Measurements from ENCODE around the gene SLC12A3.
"Not testable (repeated sequence)": the region's sequence is repeated elsewhere in the genome, so short reads cannot be mapped to it uniquely, and the experiment has no call there.

Gene SLC12A3

DNA sequence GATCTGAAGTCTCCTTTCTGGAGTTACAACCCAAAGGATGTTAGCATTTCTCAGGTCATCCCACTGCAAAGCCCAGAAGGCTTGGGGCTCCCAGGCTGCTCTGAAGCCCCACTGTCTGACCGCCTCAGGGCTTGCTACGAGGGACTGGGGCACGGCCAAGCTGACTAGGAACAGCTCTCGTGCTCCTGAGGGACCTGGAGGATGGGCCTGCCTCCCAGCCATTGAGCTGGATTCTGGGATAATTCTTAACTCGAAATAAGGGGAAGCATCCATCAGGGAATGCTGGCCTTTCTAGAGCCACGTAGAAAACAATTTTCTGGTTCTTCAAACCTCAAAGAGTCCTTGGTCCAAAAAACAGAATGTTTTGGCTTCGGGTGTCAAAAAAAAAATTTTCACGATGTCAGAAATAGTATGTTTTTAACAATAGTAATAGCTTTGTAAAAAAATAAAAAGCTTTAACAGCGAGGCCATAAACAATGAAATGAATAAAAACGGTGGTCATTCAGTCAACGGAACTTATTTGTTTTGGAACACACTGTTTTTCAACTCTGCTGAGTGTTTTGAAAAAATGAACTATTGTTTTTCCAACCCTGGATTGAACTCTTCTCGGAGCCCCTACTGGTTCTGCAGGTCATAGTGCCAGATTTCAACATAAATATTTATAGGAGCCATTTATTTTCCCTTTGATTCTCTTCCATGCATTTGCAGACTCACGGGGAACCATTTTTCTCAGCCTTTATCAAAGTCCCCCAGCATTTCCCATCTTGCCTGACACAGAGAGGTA, 50.5 kb downstream of the SLC12A3 start:
- no peak for DNase-seq (ENCODE audit: low read depth in 2 of 2, low spot score in 1 of 2)

DNA sequence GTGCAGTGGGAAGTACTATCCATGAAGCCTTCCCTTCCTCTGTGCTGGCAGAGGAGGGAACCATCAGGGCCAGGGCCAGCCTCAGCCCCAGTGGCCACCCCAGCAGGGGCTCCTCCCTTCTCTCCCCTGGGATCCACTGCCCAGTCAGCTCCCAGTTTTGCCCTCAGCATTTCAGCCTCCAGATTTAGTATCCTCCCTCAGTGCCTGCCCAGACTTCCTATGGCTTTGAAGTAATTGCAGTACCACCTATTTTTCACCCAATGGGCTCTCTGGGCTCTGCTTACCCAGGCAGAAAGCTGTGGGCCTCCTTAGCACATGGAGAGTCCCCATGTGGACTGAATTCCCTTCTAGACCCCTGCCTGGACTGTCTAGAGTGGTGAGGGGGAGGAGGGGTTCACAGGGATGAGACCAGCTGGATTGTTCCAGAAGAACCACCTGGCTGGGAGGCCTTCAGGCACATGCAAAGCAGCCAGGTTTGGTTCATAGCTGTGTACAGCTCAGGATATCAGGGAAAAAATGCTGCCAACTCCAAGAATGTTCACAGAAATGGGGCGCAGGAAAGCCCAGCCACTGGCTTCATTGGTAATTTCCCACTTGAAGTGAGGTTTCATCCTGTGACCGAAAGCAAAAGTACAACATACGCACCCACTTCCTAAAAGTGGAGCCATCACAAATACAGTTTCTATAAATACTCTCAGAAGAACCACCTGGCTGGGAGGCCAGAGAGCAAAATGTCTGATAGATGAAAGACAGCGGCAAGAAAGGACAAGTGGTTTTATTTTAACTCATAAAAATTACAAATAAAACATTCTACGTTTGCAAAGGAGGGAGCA, 51.8 kb downstream of the SLC12A3 start:
- no peak for DNase-seq (ENCODE audit: low read depth in 2 of 2, low spot score in 1 of 2)

DNA sequence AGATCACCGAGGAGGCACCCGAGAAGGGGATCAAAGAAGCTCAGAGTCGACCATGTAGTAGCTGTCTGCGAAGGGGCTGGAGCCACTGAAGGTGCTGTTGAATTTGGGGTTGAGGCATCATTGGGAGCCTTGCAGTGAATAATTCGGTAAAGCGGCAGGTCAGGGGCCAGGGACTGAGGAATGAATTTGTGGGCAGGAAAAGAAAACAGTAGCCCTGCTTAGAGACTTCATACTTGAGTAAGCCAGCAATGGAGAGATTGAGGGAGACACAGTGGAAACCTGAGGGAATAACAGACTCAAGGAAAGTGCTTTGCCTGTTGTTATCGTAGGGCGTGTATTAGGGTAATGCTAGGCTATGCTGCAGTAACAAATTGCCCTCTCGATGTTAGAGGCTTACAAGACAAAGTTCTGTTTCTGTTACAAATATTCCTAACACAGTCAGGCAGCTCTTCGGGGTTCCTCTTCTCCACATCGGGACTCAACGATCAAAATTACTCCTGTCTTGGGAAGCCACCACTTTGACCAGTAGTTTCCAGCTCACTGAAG, 53.5 kb downstream of the SLC12A3 start:
- DNase-seq (ENCODE audit: low read depth in 2 of 2, low spot score in 1 of 2): no peak

DNA sequence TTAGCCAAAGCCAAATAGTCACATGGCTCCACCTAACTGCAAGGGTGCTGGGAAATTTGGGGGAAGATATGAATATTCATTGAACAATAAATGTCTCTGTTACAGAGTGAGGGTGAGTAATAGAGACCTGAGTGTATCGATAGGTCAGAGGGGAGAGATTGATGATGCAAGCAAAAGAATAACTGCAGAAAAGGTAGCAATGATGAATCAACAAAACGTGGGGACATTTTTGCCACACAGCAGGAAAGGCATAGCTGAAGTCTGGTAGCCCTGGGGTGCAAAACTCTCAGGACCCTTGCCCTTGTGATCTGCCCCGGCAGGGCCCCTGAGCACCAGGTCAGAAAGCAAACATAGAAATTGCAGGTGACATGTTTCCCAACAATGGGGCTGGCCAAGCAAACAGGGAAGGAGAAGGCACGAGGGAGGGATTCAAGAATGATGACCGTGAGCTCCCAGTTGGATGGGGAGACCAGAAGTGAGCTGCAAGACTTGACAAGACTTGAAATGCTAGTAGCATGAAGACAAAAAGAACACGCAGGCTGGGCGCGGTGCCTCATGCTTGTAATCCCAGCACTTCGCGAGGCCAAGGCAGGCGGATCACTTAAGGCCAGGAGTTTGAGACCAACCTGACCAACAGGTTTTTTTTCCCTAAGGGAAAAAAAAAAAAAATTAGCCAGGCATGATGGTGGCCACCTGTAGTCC, 54.2 kb downstream of the SLC12A3 start:
- no peak for DNase-seq (ENCODE audit: low read depth in 2 of 2, low spot score in 1 of 2)

DNA sequence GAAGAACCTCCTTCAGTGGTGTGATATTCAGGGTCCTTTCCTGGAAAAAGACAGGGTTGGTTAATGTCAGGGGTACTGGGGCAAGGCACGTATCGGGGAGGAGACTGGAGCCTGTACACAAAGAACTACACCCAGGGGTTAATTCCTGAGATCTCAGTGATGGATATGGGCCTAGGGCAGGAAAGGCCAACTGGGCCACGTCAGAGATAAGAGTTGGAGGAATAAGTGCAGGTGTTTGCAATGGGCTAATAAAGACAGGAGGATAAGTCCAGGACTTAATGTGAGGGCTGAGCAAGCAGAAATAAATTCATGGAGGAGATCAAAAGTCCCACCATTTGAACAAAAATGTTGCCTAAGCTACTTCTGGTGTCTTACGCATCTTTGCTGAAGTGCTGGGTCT, 56.6 kb downstream of the SLC12A3 start:
- DNase-seq (ENCODE audit: low read depth in 2 of 2, low spot score in 1 of 2): no peak

DNA sequence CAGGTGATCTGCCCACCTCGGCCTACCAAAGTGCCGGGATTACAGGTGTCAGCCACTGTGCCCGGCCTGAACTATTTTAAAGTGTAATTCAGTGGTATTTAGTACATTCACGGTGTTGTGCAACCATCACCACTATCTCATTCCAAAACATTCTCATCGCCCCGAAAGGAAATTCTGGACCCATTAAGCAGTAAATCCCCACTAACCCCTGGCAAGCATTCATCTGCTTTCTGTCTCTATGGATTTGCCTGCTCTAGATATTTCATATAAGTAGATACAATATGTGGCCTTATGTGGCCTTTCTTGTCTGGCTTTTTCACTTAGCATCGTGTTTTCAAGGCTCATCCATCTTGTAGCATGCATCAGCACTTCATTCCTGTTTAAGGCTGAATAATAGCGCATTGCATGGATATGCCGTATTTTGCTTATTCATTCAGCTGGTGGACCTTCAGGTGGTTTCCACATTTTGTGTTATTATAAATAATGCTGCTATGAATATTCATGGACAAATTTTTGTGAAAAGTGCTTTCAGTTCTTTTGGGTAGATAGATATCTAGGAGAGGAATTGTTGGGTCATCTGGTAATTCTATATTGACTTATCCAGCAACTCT, 58.6 kb downstream of the SLC12A3 start:
- no peak for DNase-seq (ENCODE audit: low read depth in 2 of 2, low spot score in 1 of 2)

DNA sequence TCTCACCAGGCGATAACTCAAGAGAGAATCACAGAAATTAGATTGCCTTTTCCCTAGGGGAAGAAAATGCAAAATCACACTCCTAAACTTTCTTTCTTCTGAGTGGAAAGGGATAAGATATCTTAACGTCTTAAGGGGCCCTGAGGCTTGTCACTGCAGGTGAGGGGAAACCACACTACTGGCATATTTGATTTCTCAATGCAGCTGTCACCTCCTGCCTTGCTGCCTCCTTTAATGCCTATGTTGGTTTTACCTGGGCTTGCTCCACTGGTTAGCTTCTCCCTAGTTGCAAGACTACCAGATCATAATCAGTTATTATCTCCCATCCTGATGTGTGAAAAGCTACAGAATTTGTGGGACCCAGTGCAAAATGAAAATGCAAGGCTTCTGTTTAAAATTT, 62.5 kb downstream of the SLC12A3 start:
- DNase-seq (ENCODE audit: low read depth in 2 of 2, low spot score in 1 of 2): no peak

DNA sequence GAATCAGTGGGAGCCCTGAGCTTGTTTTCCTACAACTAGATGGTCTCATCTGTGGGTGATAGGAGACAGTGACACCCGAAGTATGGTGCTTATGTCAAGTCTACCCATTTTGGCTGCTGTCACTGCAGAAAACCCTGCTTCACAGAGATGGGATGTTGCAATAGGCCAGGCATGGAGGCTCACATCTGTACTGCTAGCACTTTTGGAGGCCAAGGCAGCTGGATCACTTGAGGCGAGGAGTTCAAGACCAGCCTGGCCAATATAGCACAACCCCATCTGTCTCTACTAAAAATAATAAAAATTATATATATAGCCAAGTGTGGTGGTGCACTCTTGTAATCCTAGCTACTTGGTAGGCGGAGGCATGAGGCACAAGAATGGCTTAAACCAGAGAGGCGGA, 64.6 kb downstream of the SLC12A3 start:
- no peak for DNase-seq (ENCODE audit: low read depth in 2 of 2, low spot score in 1 of 2)

DNA sequence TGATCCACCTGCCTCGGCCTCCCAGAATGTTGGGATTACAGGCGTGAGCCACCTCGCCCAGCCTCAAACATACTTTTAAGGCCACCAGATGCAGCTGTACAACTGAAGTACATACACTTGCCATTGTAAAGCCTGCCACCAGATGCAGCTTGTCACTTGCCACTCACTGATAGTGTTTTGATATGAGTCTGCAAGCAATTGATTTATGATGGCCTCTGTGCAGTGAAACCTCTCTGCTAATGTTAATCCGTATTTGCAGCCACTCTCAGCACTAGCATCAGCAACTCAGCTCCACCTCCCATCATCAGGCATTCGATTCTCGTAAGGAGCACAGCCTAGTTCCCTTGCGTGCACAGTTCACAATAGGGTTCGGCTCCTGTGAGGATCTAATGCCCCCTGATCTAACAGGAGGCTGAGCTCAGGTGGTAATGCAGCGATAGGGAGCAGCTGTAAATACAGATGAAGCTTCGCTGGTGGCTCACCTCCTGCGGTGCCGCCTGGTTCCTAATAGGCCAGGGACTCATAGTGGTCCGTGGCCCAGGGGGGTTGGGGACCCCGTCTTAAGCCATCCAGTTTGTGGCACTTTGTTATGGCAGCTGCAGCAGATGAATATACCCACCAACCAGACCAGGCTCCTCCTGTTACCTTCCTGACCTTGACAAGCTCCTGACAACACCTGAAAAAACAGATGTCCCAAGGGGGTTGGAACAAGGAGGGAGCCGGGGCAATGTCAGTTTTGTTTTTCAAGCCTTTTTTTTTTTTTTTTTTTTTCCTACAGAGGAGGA, 65.7 kb downstream of the SLC12A3 start:
- DNase-seq (ENCODE audit: low read depth in 2 of 2, low spot score in 1 of 2): no peak

DNA sequence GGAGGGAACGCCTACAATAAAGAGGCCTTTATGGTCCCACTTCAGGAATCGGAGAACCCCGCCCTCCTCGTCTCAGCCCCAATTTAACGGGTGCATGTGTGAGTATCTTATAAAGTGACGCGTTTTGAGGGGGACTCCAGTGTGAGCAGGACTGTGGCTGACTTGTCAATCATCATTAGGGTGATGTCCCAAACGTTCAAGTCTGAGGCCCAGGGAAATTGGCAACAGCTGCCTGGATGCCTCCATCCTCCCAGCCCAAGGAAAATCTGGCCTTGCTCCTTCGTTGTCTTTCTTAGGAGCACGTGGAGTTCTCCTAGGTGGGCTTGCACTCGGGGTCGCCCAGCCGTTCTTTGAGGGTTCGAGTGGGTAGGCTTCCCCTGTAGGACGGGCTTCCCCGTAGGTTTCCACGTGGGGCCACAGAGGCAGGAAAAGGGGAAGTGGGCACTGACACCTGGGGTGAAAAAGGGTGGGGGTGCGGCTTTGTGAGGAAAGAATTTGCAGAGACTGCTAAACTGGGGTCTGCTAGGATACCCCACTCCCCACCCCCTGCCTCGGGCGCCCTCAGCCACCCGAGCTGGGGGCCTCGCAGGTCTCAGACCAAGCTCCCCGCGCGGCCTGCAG, 66.4 kb downstream of the SLC12A3 start:
- no peak for DNase-seq (ENCODE audit: low read depth in 2 of 2, low spot score in 1 of 2)

DNA sequence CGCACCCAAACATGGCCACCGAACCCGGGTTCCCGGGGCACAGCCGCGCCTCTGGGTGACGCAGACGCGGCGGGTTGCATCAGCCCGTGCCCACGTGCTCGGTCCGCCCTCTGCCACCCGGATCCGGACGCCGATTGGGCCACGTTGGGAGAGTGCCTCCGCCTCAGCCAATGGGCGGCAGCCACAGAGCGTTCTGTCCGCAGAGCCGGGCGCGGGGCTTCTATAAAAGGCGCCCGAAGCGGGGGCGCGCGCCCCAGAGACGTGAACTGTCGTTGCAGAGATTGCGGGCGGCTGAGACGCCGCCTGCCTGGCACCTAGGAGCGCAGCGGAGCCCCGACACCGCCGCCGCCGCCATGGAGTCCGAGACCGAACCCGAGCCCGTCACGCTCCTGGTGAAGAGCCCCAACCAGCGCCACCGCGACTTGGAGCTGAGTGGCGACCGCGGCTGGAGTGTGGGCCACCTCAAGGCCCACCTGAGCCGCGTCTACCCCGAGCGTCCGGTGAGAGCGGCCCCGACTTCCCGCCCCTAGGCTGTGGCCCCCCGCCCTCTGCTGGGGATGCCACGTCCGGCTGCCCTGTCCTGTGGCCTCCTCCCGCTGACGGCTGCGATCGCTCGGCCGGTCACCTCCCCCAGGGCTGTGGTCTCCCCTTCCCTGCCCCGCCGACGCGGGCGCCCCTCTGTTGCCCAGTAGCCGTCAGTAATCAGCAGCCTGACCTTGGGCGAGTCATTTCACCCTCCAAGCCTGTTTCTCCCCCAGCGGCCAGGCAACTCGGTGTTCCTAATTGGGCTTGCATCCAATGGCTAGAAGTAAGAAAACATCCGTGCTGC, 67.1 kb downstream of the SLC12A3 start, which contains the start of gene HERPUD1:
Gene HERPUD1 (plus strand): TSS at position 251 of the 829 bp plus-strand sequence. CDS start 103 bp downstream, at position 354.
- DNase-seq (ENCODE audit: low read depth in 2 of 2, low spot score in 1 of 2): peak; percentile 95 to 98

DNA sequence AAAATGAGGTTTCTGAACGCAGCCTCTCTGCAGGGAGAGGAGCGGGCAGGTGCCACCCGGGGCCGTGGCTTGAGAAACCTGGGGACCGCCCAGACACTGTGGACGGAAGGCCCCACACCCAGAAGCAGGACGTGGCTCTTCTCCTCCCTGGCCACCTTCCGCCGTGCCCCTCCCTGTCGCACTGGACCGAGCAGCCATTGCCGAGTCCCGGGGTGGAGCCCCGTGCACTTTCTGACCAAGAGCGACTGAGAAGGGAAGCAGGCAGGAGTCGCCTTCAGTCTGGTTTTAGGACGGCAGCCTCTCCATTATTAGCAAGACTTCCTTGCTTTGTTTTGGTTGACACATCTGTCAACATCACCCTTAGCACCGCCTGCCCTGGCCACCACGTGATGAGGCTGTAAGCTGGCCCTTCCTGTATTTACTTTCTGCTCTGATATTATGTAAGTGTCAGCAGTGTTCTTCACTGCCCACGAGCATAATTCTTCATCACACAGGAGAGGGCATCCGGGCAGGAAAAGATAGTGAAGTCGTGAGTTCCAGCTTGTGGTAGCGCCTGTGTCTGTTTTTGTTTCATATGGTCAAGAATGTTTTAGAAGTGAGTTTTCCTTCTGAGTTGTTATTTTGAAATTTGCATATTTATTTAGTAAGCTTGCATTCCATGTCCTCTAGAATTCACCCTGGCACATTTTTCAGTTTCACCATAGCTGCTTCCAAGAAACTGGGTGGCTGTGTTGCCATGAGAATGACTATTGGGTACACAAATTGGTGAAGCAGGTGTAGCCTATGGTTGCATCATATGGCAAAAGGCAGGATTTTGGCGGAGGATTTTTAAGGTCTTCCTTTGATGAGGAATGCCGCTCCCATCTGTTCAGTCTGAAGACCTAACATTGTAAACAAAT, 68.0 kb downstream of the SLC12A3 start:
- DNase-seq (ENCODE audit: low read depth in 2 of 2, low spot score in 1 of 2): peak in 1 of 2 donors; percentile 18

DNA sequence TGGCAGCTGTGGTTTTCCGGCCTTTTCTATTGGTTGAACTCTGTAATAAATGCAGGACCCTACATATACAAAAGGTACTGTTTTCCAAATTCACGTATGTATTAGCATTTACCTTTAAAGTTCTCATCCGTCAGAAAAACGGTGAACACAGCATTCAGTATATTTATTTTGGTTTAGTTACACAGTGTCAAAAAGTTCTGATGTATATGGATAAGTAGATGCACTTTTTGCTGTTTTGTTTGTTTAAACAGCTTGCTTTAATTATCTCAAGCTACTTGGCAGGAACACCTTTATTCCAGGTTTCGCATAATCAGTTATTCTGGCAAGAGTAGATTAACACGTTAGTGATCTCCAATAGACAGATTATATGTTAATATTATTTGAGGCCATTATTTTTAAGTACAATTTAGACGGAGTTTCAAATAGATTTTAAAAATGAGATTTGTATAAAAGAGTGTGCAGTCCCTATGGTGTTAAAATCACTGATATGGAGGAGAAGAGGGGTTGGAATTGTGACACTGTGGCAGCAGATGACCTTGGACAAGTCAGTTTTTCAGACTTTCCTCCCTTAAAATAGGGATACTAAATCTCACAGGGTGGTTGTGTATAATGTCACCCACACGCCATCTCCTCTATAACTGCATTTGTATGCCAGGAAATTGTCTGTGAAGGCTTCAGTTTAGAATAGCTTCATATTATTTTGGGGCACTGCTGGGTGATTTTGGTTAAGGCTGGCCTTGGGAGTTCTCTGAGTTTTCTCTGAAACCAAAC, 69.0 kb downstream of the SLC12A3 start:
- DNase-seq (ENCODE audit: low read depth in 2 of 2, low spot score in 1 of 2): no peak

DNA sequence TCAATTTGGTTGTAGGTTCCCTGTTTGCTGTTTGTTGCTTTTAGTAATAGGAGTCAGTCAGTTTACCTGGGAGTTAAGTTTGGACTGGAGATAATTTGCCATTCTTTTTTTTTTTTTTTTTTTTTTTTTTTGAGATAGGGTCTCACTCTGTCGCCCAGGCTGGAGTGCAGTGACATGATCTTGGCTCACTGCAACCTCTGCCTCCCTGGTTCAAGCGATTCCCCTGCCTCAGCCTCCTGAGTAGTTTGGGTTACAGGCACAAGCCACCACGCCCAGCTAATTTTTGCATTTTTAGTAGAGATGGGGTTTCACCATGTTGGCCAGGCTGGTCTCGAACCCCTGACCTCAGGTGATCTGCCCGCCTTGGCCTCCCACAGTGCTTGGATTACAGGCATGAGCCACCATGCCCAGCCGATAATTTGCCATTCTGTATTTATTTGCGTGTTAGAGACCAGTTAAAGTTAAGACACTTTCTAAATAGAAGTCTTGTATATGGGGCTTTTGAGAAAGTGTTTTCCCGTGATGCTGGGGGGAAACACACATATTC, 69.7 kb downstream of the SLC12A3 start:
- DNase-seq (ENCODE audit: low read depth in 2 of 2, low spot score in 1 of 2): not testable (repeated sequence)

DNA sequence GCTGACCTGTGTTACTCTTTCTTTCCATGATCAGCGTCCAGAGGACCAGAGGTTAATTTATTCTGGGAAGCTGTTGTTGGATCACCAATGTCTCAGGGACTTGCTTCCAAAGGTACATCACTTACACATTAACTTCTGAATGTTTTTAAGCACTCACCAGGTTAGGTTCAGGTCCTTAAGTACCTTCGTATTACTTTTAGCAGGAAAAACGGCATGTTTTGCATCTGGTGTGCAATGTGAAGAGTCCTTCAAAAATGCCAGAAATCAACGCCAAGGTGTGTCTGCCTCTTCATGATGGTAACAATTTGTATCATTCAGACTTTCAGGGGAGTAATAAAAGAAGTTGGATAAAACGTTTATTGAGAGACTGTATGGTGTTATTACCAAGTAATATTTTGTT, 70.2 kb downstream of the SLC12A3 start:
- no peak for DNase-seq (ENCODE audit: low read depth in 2 of 2, low spot score in 1 of 2)

DNA sequence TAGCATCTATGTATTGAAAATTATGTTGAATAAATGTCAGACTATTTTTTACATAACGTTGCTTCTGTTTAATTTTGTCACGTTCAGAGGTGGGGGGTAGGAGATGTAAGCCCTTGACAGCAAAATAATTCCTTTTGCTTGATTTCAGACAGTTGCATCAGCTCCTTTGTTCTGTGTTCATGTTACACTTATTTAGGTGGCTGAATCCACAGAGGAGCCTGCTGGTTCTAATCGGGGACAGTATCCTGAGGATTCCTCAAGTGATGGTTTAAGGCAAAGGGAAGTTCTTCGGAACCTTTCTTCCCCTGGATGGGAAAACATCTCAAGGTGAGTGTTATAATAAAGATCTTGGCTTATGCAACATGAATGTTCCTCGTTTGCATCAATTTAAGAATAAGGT, 71.5 kb downstream of the SLC12A3 start:
- no peak for DNase-seq (ENCODE audit: low read depth in 2 of 2, low spot score in 1 of 2)

DNA sequence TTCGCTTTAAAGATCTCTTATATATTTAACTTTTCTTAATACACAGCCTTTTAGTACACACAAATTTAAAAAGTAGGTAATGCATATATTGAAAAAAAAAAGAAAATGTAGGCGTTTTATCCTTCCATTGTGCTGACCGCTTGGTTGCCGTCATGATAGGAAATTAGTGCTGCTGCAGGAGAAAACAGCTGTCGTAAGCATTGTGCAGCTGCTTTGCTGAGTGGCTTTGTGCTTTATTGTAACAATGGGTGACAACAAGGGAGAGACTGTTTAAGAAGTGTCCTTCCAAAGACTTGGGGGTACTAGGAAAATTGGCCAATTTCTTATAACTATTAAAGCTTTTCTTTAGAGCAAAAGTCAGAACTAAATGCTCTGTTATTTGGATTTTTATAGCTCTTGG, 71.9 kb downstream of the SLC12A3 start:
- DNase-seq (ENCODE audit: low read depth in 2 of 2, low spot score in 1 of 2): no peak

Measured in stimulated activated CD8-positive, alpha-beta memory T cell treated with anti-CD3 and anti-CD28 coated beads, Interleukin-4, amount 100 ng/mL, for 4 hours (primary cell).